ENCODE results near the gene ST7. TPM values are rescaled to one million over a fixed set of nuclear protein-coding genes. Genes with fewer than 3 reads are reported as not detected.

The ST7 gene
- total RNA-seq, 1 donor from 2014 or later = 8.3 TPM

DNA sequence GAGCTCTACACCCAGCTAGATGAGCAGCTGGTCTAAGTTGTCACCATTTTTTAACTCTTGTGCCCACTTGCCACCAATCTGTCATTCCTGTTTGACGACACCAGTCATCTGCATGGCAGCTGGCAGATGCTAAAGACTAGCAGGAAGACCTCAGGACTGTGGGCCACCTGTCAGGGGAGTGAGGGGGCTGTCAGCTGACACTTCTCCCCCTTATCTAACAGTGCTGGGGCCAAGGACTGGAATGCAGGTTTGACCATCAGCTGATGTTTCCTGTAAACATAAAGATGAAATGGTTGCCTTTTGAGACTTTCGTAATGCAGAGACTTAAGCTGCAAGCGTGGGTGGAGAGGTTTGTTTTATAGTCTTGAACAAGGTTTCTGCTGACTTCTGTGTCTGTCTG lies 276.0 kb downstream of the ST7 start:
- Mint-ChIP-seq H3K4me3 (no peak overlapping the region), H3K4me1 (no peaks in the 10 kb centered on the region), H3K9me3 (no peaks in the 10 kb centered on the region), H3K36me3 (ENCODE audit: low read depth) (no peaks in the 10 kb centered on the region), H3K27me3 (no peaks in the 10 kb centered on the region), H3K27ac (no peak overlapping the region)
- no peak for TF ChIP-seq CTCF (IDR thresholded peaks at IDR 0.05)
- CTCF ChIA-PET = interaction anchor here (0.6 kb wide), 1 partner anchor 924 kb away, joined by 3 read pairs; no protein-coding TSS in a partner anchor
- DNase-seq (no peak), ATAC-seq (ENCODE audit: low read depth) (no peak)
- POLR2A ChIA-PET = no interaction called here
- intact Hi-C loops (cut with micrococcal nuclease) = no loop called here

DNA sequence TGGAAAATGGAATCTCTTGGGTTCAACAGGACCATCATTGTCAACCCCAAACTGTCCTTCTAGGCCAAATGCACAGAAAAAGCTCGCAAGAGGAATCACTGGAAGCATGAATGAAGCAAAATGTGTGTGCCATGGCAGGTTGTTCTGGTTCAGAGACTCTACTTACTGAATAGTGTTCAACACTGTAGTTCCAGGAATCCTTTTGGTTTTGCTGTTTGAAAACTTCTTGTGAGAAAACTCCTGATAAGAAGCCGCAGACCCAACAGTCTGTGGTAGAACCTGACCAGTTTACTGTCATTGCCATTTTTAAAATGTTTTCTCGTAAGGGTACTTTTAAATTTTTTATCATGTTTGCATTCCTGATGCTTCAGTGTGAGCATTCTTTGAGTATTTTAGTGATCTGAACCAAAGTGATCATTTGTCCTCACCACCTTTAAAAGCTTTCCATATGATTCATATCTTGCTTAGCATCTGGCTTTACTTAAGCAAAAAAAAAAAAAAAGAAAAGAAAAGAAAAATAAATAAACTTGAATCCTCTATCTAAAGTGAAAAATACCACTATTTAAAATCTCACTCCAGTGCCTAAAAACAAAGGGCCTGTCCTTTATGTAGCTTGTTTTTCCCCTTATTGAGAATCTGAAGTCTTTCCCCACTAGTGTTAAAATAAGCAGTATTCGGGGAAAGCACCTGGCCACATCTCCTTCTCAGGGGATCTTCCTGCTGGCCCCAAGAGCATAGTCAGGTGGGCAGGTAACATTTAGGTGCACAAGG lies 277.2 kb downstream of the ST7 start:
- DNase-seq (no peak), ATAC-seq (ENCODE audit: low read depth) (peak; percentile 37)
- ChIA-PET POLR2A (no interaction called here), CTCF (no interaction called here)
- H3K27me3 Mint-ChIP-seq = no peaks in the 10 kb centered on the region
- no peaks in the 10 kb centered on the region for H3K4me1 Mint-ChIP-seq
- intact Hi-C loops (cut with micrococcal nuclease) = no loop called here
- TF ChIP-seq CTCF (IDR thresholded peaks at IDR 0.05) = no peak
- no peaks in the 10 kb centered on the region for H3K36me3 Mint-ChIP-seq (ENCODE audit: low read depth)
- H3K4me3 Mint-ChIP-seq = no peak overlapping the region
- no peak overlapping the region for H3K27ac Mint-ChIP-seq
- H3K9me3 Mint-ChIP-seq = peaks cover under 1% of the 10 kb centered on the region

- Mint-ChIP-seq H3K9me3 (peaks cover 6% of the 10 kb centered on the region), H3K4me3 (no peak overlapping the region), H3K36me3 (ENCODE audit: low read depth) (no peaks in the 10 kb centered on the region), H3K27ac (no peak overlapping the region), H3K4me1 (no peaks in the 10 kb centered on the region), H3K27me3 (no peaks in the 10 kb centered on the region)
- POLR2A ChIA-PET = no interaction called here
- ATAC-seq (ENCODE audit: low read depth) = no peak
- CTCF ChIA-PET = no interaction called here
- intact Hi-C loops (cut with micrococcal nuclease) = no loop called here
- no peak for DNase-seq
- TF ChIP-seq CTCF (IDR thresholded peaks at IDR 0.05) = no peak
Observed at GRCh38 chr7:117231047-117231359, 277.7 kb downstream of the ST7 start.

GRCh38 chr7:117237646-117238045 lies 284.3 kb downstream of the ST7 start:
- ATAC-seq (ENCODE audit: low read depth) = no peak
- Mint-ChIP-seq H3K27ac (no peak overlapping the region), H3K4me3 (no peak overlapping the region), H3K9me3 (peaks cover 8% of the 10 kb centered on the region), H3K4me1 (no peaks in the 10 kb centered on the region), H3K36me3 (ENCODE audit: low read depth) (no peaks in the 10 kb centered on the region), H3K27me3 (peaks cover 4% of the 10 kb centered on the region)
- ChIA-PET CTCF (no interaction called here), POLR2A (no interaction called here)
- intact Hi-C loops (cut with micrococcal nuclease) = no loop called here
- no peak for TF ChIP-seq CTCF (IDR thresholded peaks at IDR 0.05)
- no peak for DNase-seq

- POLR2A ChIA-PET = no interaction called here
- no peak for DNase-seq
- Mint-ChIP-seq H3K27ac (no peak overlapping the region), H3K9me3 (peaks cover 8% of the 10 kb centered on the region), H3K27me3 (peaks cover 4% of the 10 kb centered on the region), H3K4me3 (no peak overlapping the region), H3K4me1 (no peaks in the 10 kb centered on the region), H3K36me3 (ENCODE audit: low read depth) (no peaks in the 10 kb centered on the region)
- no peak for TF ChIP-seq CTCF (IDR thresholded peaks at IDR 0.05)
- CTCF ChIA-PET = no interaction called here
- intact Hi-C loops (cut with micrococcal nuclease) = no loop called here
- no peak for ATAC-seq (ENCODE audit: low read depth)
Observed at GRCh38 chr7:117238472-117238871, 285.2 kb downstream of the ST7 start.
